Measurements from ENCODE around the gene PPP1R7. TPM values are rescaled to one million over a fixed set of nuclear protein-coding genes. Genes with fewer than 3 reads are reported as not detected.

PPP1R7 gene
- total and polyA plus RNA-seq, 4 donors = 18.0 to 45.8 (median 29.0) TPM

DNA sequence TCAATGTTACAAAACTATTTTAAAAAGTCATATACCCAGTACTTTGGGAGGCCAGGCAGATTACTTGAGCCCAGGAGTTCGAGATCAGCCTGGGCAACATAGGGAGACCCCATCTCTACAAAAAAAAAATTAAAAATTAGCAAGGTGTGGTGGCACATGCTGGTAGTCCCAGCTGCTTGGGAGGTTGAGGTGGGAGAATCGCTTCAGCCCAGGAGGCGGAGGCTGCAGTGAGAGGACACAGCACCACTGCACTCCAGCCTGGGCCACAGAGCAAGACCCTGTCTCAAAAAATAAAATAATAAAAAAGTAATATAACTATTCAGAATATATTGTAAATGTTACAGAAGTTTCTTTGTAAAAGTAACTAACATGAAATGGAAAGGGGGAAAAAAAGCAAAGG, 2.9 kb upstream of the PPP1R7 start:
- H3K4me3 ChIP-seq (ENCODE audit: low read depth in 1 of 3, low read length in 3 of 3) = no peak overlapping the region
- H3K9me3 ChIP-seq (ENCODE audit: control insufficient read depth in 4 of 4, low read length in 3 of 4) = no peaks in the 10 kb centered on the region
- H3K9ac ChIP-seq (ENCODE audit: low read depth in 1 of 2, low read length in 2 of 2) = no peak overlapping the region
- peaks cover 3 to 26% (median 19%) of the 10 kb centered on the region in 4 donors for H3K4me1 ChIP-seq (ENCODE audit: control insufficient read depth in 4 of 4, insufficient read depth in 4 of 4, low read length in 3 of 4)
- WGBS = 96% methylated on average over 3 of the region's 3 CpGs
- TF ChIP-seq NR2F2 (IDR thresholded peaks at IDR 0.05) = no peak
- no peak for TF ChIP-seq FOXA1 (IDR thresholded peaks at IDR 0.05)
- TF ChIP-seq HNF4G (IDR thresholded peaks at IDR 0.05) = no peak
- no peak for TF ChIP-seq GABPA (IDR thresholded peaks at IDR 0.05 in 1 of 2, conservative IDR thresholded peaks at IDR 0.05 in 1 of 2)
- no peak for TF ChIP-seq YY1 (IDR thresholded peaks at IDR 0.05)
- TF ChIP-seq, protein P1, sequence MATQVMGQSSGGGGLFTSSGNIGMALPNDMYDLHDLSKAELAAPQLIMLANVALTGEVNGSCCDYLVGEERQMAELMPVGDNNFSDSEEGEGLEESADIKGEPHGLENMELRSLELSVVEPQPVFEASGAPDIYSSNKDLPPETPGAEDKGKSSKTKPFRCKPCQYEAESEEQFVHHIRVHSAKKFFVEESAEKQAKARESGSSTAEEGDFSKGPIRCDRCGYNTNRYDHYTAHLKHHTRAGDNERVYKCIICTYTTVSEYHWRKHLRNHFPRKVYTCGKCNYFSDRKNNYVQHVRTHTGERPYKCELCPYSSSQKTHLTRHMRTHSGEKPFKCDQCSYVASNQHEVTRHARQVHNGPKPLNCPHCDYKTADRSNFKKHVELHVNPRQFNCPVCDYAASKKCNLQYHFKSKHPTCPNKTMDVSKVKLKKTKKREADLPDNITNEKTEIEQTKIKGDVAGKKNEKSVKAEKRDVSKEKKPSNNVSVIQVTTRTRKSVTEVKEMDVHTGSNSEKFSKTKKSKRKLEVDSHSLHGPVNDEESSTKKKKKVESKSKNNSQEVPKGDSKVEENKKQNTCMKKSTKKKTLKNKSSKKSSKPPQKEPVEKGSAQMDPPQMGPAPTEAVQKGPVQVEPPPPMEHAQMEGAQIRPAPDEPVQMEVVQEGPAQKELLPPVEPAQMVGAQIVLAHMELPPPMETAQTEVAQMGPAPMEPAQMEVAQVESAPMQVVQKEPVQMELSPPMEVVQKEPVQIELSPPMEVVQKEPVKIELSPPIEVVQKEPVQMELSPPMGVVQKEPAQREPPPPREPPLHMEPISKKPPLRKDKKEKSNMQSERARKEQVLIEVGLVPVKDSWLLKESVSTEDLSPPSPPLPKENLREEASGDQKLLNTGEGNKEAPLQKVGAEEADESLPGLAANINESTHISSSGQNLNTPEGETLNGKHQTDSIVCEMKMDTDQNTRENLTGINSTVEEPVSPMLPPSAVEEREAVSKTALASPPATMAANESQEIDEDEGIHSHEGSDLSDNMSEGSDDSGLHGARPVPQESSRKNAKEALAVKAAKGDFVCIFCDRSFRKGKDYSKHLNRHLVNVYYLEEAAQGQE (IDR thresholded peaks at IDR 0.05) = no peak
- TF ChIP-seq HNF4A (conservative IDR thresholded peaks at IDR 0.05) = no peak
- TF ChIP-seq RAD21 (IDR thresholded peaks at IDR 0.05) = no peak
- TF ChIP-seq TAF1 (conservative IDR thresholded peaks at IDR 0.05) = no peak
- TF ChIP-seq EGR1 (IDR thresholded peaks at IDR 0.05; ENCODE audit: low read depth in 2 of 2) = no peak
- no peak for TF ChIP-seq JUND (IDR thresholded peaks at IDR 0.05)
- no peak for DNase-seq (ENCODE audit: low spot score)
- no peak overlapping the region for H3K27ac ChIP-seq (ENCODE audit: low read depth in 1 of 2, low read length in 2 of 2)
- no peaks in the 10 kb centered on the region for H3K27me3 ChIP-seq (ENCODE audit: control insufficient read depth in 4 of 4, insufficient read depth in 4 of 4, low read length in 3 of 4)
- H3K36me3 ChIP-seq (ENCODE audit: control insufficient read depth in 4 of 4, insufficient read depth in 3 of 4, low read depth in 1 of 4, low read length in 3 of 4) = no peaks in the 10 kb centered on the region

DNA sequence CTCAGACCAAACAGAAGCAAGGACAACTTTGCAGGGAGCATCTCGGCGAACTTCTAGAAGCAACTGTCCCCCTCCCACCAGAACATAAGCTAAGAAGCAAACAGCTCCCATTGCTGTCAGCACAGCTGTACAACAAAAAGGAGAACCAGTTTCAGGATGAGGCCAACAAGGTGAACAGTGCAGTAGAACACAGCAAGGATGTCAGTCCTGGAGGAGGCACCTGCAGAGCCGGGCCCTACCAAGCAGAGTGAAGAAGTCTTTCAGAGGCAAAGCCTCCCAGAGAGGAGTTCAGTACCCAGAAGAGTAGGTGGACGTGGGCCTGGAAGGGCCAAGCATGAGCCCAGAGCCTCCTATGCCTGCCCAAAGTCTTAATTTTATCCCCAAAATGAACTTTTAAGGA, 2.0 kb upstream of the PPP1R7 start:
- H3K36me3 ChIP-seq (ENCODE audit: control insufficient read depth in 4 of 4, insufficient read depth in 3 of 4, low read depth in 1 of 4, low read length in 3 of 4) = no peaks in the 10 kb centered on the region
- no peaks in the 10 kb centered on the region for H3K9me3 ChIP-seq (ENCODE audit: control insufficient read depth in 4 of 4, low read length in 3 of 4)
- TF ChIP-seq, protein P2, sequence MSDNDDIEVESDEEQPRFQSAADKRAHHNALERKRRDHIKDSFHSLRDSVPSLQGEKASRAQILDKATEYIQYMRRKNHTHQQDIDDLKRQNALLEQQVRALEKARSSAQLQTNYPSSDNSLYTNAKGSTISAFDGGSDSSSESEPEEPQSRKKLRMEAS (IDR thresholded peaks at IDR 0.05) = no peak
- TF ChIP-seq SP1 (IDR thresholded peaks at IDR 0.05) (no peak), HNF4G (IDR thresholded peaks at IDR 0.05) (no peak), RAD21 (IDR thresholded peaks at IDR 0.05) (no peak), HNF4A (conservative IDR thresholded peaks at IDR 0.05) (no peak), FOXA1 (IDR thresholded peaks at IDR 0.05) (no peak), TAF1 (conservative IDR thresholded peaks at IDR 0.05) (no peak), GABPA (IDR thresholded peaks at IDR 0.05 in 1 of 2, conservative IDR thresholded peaks at IDR 0.05 in 1 of 2) (no peak), RXRA (IDR thresholded peaks at IDR 0.05) (no peak), YY1 (IDR thresholded peaks at IDR 0.05) (no peak), JUND (IDR thresholded peaks at IDR 0.05) (no peak), EGR1 (IDR thresholded peaks at IDR 0.05; ENCODE audit: low read depth in 2 of 2) (no peak)
- TF ChIP-seq, protein P3, sequence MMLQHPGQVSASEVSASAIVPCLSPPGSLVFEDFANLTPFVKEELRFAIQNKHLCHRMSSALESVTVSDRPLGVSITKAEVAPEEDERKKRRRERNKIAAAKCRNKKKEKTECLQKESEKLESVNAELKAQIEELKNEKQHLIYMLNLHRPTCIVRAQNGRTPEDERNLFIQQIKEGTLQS (IDR thresholded peaks at IDR 0.05) = no peak
- TF ChIP-seq, protein P4, sequence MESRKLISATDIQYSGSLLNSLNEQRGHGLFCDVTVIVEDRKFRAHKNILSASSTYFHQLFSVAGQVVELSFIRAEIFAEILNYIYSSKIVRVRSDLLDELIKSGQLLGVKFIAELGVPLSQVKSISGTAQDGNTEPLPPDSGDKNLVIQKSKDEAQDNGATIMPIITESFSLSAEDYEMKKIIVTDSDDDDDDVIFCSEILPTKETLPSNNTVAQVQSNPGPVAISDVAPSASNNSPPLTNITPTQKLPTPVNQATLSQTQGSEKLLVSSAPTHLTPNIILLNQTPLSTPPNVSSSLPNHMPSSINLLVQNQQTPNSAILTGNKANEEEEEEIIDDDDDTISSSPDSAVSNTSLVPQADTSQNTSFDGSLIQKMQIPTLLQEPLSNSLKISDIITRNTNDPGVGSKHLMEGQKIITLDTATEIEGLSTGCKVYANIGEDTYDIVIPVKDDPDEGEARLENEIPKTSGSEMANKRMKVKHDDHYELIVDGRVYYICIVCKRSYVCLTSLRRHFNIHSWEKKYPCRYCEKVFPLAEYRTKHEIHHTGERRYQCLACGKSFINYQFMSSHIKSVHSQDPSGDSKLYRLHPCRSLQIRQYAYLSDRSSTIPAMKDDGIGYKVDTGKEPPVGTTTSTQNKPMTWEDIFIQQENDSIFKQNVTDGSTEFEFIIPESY (IDR thresholded peaks at IDR 0.05) = no peak
- no peak overlapping the region for H3K27ac ChIP-seq (ENCODE audit: low read depth in 1 of 2, low read length in 2 of 2)
- H3K4me1 ChIP-seq (ENCODE audit: control insufficient read depth in 4 of 4, insufficient read depth in 4 of 4, low read length in 3 of 4) = peaks cover 3 to 26% (median 19%) of the 10 kb centered on the region in 4 donors
- no peak overlapping the region for H3K9ac ChIP-seq (ENCODE audit: low read depth in 1 of 2, low read length in 2 of 2)
- DNase-seq (ENCODE audit: low spot score) = no peak
- no peaks in the 10 kb centered on the region for H3K27me3 ChIP-seq (ENCODE audit: control insufficient read depth in 4 of 4, insufficient read depth in 4 of 4, low read length in 3 of 4)
- 97% methylated on average over 4 of the region's 4 CpGs for WGBS
- no peak overlapping the region for H3K4me3 ChIP-seq (ENCODE audit: low read depth in 1 of 3, low read length in 3 of 3)

All from liver (tissue), 9 donors.